ENCODE measurements around the gene TRIO.

DNA sequence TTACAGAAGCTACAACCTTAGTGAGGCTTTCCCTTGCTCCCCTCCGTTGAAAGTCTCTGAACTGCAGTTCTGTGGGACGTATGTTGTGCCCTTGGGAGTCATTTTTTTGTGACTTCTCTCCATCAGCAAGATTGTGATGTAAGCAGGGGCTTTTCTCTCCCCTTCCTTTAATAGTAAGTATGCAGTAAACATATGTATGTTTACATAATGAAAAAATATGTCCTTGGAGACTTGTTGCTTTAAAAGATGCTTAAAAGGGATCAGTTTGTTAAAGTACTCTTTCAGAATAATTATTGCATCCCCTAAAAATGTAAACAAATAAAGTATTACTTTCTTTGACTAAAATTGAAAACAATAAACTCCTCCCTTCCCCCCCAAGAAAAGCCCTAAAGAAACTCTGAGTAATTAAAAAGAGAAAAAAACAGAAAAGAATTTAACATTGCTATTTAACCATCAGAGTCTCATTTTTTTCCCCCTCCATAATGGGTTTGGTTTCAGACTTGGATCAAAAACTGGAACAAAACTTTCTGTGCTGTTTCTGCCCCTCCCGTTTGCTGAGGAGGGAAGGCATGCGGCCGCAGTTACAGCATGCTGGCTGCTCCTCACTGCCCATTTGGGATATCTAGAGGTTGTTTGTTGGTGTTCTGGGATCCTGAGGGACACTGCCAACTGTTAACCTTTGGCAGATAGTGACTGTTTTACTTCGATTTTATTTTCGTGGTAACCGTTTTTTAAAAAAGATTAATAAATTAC lies 40.2 kb downstream of the TRIO start:
- TF ChIP-seq EZH2 (IDR thresholded peaks at IDR 0.05; ENCODE audit: borderline replicate concordance, low read depth, low read length, severe bottlenecking), result no peak
- TF ChIP-seq, protein P1, sequence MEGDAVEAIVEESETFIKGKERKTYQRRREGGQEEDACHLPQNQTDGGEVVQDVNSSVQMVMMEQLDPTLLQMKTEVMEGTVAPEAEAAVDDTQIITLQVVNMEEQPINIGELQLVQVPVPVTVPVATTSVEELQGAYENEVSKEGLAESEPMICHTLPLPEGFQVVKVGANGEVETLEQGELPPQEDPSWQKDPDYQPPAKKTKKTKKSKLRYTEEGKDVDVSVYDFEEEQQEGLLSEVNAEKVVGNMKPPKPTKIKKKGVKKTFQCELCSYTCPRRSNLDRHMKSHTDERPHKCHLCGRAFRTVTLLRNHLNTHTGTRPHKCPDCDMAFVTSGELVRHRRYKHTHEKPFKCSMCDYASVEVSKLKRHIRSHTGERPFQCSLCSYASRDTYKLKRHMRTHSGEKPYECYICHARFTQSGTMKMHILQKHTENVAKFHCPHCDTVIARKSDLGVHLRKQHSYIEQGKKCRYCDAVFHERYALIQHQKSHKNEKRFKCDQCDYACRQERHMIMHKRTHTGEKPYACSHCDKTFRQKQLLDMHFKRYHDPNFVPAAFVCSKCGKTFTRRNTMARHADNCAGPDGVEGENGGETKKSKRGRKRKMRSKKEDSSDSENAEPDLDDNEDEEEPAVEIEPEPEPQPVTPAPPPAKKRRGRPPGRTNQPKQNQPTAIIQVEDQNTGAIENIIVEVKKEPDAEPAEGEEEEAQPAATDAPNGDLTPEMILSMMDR (IDR thresholded peaks at IDR 0.05; ENCODE audit: extremely low read depth in 1 of 2, insufficient read depth in 1 of 2, low read depth in 1 of 2, low read length in 2 of 2), result no peak
- TF ChIP-seq POLR2AphosphoS5 (IDR thresholded peaks at IDR 0.05; ENCODE audit: insufficient read depth, low read depth, low read length), result no peak
- TF ChIP-seq, protein P2, sequence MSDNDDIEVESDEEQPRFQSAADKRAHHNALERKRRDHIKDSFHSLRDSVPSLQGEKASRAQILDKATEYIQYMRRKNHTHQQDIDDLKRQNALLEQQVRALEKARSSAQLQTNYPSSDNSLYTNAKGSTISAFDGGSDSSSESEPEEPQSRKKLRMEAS (IDR thresholded peaks at IDR 0.05; ENCODE audit: insufficient read depth, insufficient read length), result no peak
- TF ChIP-seq POLR2A (IDR thresholded peaks at IDR 0.05; ENCODE audit: low read depth, low read length), result no peak
